ENCODE data around the gene KIRREL3.

- TF ChIP-seq GATA3 (IDR thresholded peaks at IDR 0.05; ENCODE audit: low read depth, low read length) (no peak), GATA2 (IDR thresholded peaks at IDR 0.05; ENCODE audit: low read depth, low read length) (no peak)
Observed at GRCh38 chr11:126394036-126394435, 606.5 kb downstream of the KIRREL3 start.
